Peyer's patch (tissue), 4 donors: ENCODE data around the gene NABP2.

ENCODE experiments used
- POLR2A ChIP-seq, 2 donors: fragments of 450-650 bp; IDR thresholded peaks; one replicate each; pipeline ENCODE4 v1.5.1; 2017; ENCODE audit warnings: antibody characterized with exemption in 2 of 2, mild to moderate bottlenecking in 2 of 2, moderate library complexity in 2 of 2
- TF ChIP-seq, protein P1 (sequence below), 6 experiments: fragments of 450-650 bp in 4 of 6; fragments of 200-600 bp in 2 of 6; sonication (generic) in 1 of 6; IDR thresholded peaks; one replicate each; pipeline ENCODE4 v1.5.1; 2017 to 2019; ENCODE audit warnings: antibody characterized with exemption in 6 of 6, mild to moderate bottlenecking in 3 of 6, moderate library complexity in 1 of 6

DNA sequence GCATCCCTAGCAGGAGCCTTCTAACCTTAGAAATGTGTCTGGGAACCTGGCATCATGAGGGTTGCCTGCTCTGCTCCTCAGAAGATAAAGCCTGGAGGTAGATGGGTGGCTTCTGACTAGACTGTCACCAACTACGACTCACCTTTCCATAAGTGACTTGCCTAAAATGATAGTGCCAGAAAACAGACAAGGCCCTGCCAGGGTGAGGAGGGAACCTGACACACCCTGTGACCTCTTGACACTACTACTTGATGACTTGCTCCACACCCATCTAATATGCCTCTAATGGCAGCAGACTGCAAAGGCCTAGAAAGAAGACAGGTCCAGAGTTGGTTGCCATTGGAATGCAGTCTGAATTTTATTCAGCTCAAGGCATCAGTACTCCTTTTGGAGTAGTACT is 11.8 kb upstream of the NABP2 start:
- TF ChIP-seq, protein P1, sequence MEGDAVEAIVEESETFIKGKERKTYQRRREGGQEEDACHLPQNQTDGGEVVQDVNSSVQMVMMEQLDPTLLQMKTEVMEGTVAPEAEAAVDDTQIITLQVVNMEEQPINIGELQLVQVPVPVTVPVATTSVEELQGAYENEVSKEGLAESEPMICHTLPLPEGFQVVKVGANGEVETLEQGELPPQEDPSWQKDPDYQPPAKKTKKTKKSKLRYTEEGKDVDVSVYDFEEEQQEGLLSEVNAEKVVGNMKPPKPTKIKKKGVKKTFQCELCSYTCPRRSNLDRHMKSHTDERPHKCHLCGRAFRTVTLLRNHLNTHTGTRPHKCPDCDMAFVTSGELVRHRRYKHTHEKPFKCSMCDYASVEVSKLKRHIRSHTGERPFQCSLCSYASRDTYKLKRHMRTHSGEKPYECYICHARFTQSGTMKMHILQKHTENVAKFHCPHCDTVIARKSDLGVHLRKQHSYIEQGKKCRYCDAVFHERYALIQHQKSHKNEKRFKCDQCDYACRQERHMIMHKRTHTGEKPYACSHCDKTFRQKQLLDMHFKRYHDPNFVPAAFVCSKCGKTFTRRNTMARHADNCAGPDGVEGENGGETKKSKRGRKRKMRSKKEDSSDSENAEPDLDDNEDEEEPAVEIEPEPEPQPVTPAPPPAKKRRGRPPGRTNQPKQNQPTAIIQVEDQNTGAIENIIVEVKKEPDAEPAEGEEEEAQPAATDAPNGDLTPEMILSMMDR (IDR thresholded peaks at IDR 0.05): no peak
- no peak for TF ChIP-seq POLR2A (IDR thresholded peaks at IDR 0.05)
